Prostate gland (tissue), 2 donors: ENCODE data around the gene STUM.

Experiments
- CTCF ChIP-seq, 4 experiments: fragments of 200-600 bp in 2 of 4; fragments of 450-650 bp in 2 of 4; sonication (generic) in 2 of 4; IDR thresholded peaks; 1 replicate in 3 of 4; 2 replicates in 1 of 4; pipeline ENCODE4 v1.5.1; 2016 to 2019; ENCODE audit warnings: antibody characterized with exemption in 4 of 4, mild to moderate bottlenecking in 2 of 4, moderate library complexity in 2 of 4
- POLR2A ChIP-seq: fragments of 450-650 bp; IDR thresholded peaks from one replicate; pipeline ENCODE4 v1.6.1; 2016; ENCODE audit warnings: antibody characterized with exemption, mild to moderate bottlenecking
- POLR2AphosphoS5 ChIP-seq: sonication (generic); formaldehyde crosslinking; IDR thresholded peaks from one replicate; pipeline ENCODE4 v1.6.1; 2017; ENCODE audit warnings: antibody characterized with exemption

- TF ChIP-seq POLR2A: no peak
- TF ChIP-seq CTCF (IDR thresholded peaks at IDR 0.05): no peak
- no peak for TF ChIP-seq POLR2AphosphoS5
Observed at GRCh38 chr1:226550672-226551041, 2.1 kb downstream of the STUM start.
